ENCODE results near the gene KCNJ2.
A peak's percentile ranks its signal among the peaks of the same experiment; 100 is the strongest.

Gene KCNJ2

DNA sequence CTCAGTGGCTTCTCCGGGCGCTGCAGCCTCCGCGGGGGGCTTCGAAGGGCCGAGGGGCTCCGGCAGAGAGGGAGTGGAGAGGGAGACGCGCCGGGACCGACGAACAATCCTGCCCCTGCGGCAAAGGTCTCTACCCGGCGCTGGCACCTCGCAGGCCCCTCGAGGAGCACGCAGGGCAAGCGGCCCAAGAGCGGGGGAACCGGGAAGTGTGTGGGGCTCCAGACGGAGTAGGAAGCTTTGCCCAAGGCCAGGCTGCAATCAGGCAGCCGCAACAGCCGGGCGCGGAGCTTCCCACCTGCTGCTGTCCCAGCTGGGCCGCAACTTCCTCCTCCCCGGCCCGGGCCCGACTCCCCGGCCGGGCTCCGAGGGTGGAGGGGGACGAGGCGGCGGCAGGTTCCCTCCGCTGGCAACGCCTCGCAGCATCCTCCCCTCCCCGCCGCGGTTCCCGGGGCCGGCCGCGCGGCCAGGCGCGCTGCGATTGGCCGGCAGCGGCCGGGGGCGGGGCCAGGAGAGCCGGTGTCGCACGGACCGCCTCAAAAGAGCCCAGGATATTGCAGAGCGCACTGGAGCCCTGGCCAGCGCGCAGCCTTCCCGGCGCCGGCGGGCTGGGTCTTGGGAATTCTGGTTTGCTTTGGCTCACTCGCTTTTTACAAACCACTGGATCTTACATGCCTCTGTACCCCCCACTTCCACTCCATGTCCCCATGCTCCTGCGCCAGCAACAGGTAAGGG is at the start of gene KCNJ2:
Gene KCNJ2, plus strand, starts transcription at position 556 of the 732 bp plus-strand sequence. CDS start 5,508 bp downstream, outside the sequence.
- DNase-seq = peak; percentile 45

DNA sequence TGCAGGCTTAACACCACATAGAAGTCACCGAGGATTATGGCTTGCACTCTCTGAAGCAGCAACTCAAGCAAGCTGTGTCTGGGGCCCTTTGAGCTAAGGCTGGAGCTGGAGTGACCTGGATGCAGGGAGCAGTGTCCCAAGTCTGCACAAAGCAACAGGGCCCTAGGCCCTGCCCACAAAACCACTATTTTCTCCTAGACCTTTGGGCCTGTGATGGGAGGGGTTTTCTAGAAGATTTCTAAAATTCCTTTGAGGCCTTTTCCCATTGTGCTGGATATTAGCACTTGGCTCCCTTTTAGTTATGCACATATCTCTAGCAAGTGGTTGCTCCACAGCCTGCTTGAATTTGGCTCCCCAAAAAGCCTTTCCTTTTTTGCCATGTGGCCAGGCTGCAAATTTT is 49.8 kb upstream of the KCNJ2 start:
- DNase-seq = no peak

DNA sequence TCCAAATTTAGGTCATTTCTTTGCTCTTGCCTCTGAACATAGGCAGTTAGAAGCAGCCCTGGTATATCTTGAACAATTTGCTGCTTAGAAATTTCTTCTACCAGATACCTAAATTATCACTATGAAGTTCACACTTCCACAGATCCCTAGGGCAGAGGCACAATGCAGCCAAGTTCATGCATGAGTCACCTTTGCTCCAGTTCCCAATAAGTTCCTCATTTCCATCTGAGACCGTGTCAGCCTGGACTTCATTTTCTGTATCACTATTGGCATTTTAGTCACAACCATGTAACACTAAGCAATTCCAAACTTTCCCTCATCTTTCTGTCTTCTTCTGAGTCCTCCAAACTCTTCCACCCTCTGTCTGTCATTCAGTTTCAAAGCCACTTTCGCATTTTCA is 49.3 kb upstream of the KCNJ2 start:
- DNase-seq = no peak

GRCh38 chr17:70120425-70120824 is 48.9 kb upstream of the KCNJ2 start:
- DNase-seq = no peak

DNA sequence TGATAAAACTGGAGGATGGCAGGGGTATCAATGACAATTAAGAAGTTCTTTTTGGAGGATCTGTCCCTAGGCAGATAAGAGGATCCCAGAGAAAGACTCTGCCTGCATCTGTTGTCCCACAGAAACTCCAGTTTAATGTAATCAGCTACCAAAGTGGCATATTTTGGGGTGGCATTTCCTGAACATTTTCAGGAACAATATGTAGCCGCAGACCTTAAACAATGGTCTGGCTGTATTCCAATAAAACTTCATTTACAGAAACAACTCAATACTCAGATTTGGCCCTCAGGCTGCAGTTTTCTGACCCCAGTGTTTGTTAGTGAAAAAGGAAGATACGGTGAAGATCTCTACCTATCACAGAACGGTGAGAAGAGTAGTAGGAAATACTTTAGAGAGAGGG is 48.2 kb upstream of the KCNJ2 start:
- DNase-seq = no peak

- DNase-seq = no peak
These were observed 46.1 kb upstream of the KCNJ2 start for GRCh38 chr17:70123193-70123592.

DNA sequence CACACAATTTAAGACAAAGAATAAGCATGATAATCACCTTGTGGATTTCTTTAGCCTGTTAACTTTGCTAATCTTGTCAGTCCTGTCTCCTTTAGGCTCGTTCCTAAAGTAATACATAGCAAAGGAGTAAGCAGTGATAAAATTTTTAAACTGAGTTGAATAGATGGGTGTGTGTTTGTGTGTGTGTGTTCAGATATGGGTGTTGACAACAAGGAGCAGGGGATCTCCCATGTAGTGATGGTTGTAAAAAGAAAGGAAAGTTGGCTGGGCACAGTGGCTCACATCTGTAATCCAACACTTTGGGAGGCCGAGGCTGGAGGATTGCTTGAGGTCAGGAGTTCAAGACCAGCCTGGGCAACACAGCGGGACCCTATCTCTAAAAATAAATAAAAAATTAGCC is 44.6 kb upstream of the KCNJ2 start:
- no peak for DNase-seq

- no peak for DNase-seq
These were observed 42.0 kb upstream of the KCNJ2 start for GRCh38 chr17:70127221-70127873.

DNA sequence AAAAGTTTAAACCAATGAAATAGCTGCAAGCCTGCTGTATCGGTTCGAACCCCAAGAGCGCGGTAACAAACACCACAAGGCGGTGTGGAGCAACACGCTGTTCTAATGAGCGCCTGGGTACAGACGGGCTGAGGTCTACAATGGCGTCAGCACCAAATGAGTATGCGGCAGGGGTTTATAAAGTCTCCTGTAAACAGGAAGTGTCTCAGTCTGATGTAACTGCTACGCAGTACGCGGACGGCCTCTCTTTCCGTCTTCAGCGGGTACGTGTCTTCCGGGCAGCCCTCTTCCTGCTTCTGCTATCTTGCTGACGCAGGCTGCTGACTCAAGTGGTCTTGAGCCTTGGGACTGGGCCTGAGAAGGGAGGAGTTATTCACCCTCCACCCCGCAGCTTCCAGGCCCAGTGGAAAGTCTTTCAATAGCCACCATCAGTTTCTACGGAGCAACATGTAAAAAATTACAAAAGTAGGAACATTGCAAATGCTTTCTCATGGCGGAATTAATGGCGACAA is 40.5 kb upstream of the KCNJ2 start:
- DNase-seq = no peak

DNA sequence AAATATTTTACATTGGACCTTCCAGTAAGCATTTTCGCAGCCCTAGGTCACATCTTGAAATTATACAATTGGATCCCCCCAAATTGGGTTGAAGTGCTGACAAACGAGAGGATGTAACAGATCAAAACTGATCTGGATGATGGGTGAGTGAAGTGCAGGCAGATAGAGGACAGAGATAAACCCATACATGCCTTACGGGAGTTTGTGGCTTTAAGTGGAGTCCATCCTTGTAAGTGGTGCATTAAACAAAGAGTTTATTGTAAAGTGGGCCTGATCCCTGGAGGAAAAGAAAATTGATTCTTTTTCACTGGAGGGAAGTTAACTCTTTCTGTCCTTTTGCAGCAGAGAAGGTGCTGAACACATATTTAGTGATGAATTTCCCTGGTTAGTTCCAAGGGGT is 39.0 kb upstream of the KCNJ2 start:
- no peak for DNase-seq

GRCh38 chr17:70132505-70132904 is 36.8 kb upstream of the KCNJ2 start:
- no peak for DNase-seq

GRCh38 chr17:70134042-70134441 is 35.3 kb upstream of the KCNJ2 start:
- no peak for DNase-seq

DNA sequence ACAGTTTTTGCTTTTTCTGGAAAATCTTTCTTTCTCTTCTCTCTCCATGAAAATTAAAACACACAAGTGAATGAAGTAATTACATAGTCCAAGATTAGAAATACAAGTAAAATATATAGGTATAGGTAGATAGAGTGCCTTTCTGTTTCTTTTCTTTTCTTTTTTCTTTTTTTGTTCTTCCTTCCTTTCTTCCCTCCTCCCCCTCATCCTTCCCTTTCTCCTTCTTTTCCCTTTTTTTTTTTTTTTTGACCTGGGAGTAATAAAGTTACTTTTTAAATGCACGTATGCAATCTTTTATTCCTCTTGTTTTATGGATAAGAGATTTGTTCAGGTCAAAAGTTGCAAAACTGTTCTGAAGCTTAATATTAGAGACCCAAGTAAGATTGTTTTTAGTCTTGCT is 34.6 kb upstream of the KCNJ2 start:
- DNase-seq = no peak

DNA sequence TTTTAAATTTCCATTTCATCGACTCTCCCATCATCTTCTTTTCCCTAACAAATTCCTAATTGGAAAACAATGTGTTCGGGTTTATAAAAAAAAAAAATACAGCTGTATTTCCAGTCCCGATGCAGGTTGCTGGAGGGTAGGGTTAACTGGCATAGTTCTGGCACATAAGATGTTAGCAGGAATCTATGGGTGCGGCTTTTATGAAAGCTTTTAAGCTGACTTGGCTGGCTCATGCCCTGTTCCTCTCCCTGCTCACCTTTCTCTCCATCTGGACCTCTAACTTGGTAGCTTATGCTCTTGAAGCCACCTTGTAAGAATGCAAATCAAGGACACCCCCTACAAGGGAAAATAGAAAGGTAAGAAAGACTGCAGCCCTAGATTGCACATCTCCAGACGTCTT is 33.2 kb upstream of the KCNJ2 start:
- no peak for DNase-seq

DNA sequence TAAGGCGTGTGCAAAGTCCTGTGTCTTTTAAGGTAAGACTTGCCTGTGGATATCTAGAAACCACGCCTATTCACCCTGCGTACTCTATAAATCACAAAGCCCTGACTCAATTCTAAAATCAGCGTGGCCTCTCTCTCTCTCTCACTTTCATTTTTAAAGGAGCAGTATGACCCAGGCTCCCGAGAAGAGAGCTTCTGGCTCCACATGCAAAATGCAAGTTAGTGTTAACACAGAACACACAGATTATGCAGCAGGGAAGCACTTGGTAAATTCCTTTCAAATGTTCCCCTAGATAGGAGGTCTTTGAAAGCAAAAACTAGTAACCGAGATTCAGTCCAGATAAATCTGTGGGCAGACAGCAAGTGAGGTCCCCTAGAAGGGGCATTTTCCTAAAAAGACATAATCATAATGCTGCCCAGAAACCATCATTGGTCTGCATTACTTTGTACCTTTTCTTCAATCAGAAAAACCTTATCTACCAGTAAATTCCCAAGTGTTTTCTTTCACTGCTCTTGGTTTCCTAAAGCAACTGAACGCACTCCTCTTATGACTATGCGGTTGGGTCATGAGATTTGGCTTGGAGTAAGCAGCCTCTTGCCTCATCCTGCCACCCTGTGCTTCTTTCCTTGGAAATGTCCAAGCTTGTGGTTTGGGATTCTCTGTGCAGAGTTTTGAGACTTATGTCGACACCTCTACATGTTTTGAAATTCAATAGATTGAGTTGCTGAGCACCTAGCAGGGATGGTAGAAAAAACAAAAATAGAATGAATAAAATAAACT is 31.7 kb upstream of the KCNJ2 start:
- no peak for DNase-seq

GRCh38 chr17:70138291-70138865 is 31.0 kb upstream of the KCNJ2 start:
- DNase-seq = no peak

- no peak for DNase-seq
These were observed 29.8 kb upstream of the KCNJ2 start for GRCh38 chr17:70139449-70139993.

GRCh38 chr17:70144260-70144846 is 25.0 kb upstream of the KCNJ2 start:
- no peak for DNase-seq

- DNase-seq = no peak
These were observed 16.1 kb upstream of the KCNJ2 start for GRCh38 chr17:70153210-70153609.

DNA sequence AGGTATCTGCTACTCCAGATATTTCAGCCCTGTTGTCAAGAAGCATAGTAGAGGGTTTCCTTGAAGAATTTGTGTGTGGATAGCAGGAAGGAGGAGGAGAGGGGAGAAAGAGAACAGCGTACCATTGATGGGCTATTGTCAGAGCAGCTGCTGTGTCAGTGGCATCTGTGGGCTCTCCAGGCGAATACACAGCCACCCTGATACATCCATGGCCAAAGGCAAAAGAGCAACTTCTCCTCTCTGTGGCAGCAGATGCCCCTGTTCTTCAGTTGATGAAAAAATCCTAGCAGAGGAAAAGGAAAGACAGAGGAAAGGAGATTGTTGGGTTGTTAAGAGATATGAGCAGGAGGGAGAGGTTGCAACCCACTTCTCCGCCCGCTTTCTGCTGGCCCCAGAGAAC is 12.2 kb upstream of the KCNJ2 start:
- DNase-seq = no peak

DNA sequence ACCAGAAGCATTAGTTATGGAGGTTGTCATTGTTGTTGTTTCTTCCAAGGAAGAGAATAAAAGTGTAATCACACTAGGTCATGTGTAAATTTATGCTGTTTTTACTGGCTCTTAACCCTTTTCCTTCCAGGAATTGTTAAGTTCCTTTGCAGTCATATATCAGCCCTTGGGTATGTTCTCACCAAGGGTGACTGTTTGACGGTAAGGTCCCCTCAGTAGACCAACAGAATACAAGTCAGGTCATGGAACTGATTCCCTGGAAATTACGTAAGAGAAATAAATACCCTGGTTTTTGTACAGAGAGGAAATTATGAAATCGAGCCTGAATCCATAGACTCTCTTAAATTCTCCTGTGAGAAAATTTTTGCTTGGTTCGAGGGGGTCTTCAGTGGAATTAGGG is 11.2 kb upstream of the KCNJ2 start:
- no peak for DNase-seq

GRCh38 chr17:70158591-70158990 is 10.7 kb upstream of the KCNJ2 start:
- DNase-seq = no peak

GRCh38 chr17:70159980-70160379 is 9.4 kb upstream of the KCNJ2 start:
- DNase-seq = no peak

All from cortex of kidney (tissue), 1 donor.